NCI-H2227 treated with DMSO at 0.1 percent for 48 hours (cell line): ENCODE data around the gene HERC2.
"Not testable (repeated sequence)": the region's sequence is repeated elsewhere in the genome, so short reads cannot be mapped to it uniquely, and the experiment has no call there.

Source experiments
- DNase-seq: peaks from one replicate; lab custom pipeline; 2025; lab: John Stamatoyannopoulos, UW

HERC2 gene

GRCh38 chr15:28322129-28322588 lies at the start of gene HERC2:
TSS of gene HERC2 (minus strand) at chr15:28322179. CDS start at chr15:28321433, 746 bp downstream.
- not testable (repeated sequence) for DNase-seq

DNA sequence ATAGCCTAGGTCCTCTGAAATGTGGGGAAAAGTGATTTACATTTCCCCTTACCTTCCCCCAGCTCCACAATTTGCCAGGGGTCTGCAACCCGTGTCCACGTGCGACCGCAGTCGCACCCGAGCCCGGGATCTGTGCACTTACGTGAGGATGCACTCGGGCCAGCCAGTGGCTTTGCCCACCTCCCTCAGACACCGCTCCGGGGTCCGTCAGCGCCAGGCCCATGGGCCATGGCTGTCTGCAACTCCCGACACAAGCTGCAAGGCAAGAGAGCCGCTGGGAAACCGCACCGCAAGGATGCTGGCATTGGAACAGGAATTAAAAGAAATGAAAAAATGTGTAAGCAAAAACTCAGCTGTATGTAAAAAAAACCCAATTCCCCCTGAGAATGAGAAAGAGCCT lies 43.5 kb upstream of the HERC2 start:
- DNase-seq = not testable (repeated sequence)

GRCh38 chr15:28357984-28358383 lies 36.0 kb upstream of the HERC2 start, which contains the start of gene GOLGA6L24:
TSS of gene GOLGA6L24 (minus strand) at chr15:28358084. CDS start at chr15:28358023, 61 bp downstream.
- DNase-seq = not testable (repeated sequence)

DNA sequence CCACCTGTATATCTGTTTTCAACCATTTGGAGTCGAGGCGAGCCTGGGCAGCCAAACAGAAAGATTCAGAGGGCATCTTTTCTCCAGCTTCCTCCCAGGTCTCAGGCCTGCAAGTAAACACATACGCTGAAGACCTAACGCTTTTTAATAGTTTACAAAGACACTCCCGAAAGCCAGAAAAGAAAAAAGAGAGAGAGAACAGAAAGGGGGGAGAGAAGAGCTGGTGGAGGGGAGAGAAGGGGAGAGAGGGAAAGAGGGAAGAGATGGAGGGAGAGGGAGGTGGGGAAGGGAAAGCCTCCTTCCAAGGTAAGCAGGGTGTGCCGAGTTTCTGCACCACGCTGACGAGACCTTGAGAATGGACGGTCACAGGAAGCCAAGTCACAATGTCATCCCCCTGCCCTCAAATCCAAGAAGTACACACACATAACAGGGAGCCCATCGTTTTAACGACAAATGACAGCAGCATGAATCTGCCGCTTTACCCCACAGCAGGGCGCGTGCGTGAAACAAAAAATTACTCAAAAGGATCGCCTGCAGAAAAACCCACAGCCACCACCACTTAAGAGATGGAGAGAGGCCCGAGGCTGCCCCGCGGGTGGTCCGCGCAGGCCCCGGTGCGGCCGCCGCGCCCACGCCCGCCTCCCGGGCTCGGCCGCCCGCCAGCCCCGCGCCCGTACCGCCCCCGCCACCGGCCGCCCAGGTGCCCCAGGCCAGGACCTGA lies 461 bp downstream of the HERC2 start:
- not testable (repeated sequence) for DNase-seq

- DNase-seq = not testable (repeated sequence)
Measured at GRCh38 chr15:28319725-28320124, 2.3 kb downstream of the HERC2 start.

DNA sequence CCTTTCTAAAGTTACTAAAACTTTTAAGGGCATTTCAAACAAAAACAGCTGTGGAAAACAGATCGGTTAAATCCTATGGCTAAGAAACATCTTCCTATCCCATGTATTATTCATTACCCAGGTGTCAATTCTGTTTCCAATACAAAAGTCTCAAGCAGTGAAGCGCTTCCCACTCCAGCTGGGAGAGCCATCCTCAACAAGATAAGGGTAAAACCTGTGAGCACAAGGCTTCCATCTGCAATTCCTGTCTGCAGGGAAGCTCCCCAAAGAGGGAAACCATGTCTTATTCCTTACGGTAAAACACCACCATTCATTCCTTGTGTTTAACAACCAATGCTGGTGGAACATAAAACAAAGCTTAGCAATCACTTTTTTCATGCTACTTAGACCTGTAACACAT lies 3.2 kb downstream of the HERC2 start:
- not testable (repeated sequence) for DNase-seq

DNA sequence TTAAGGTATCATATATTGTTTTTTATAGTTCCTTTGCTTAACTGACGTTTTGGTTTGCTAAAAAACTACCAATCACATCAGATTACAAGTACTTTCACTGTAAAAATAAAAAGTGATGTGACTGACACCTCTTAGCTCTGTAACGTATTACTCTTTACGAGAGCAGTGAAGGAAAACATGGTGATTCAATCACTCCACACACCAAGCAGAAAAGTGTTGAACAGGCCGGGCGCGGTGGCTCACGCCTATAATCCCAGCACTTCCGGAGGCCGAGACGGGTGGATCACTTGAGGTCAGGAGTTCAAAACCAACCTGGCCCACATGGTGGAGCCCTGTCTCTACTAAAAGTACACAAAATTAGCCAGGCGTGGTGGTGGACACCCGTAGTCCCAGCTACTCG lies 3.9 kb downstream of the HERC2 start:
- not testable (repeated sequence) for DNase-seq

- not testable (repeated sequence) for DNase-seq
Measured at GRCh38 chr15:28316958-28317357, 5.0 kb downstream of the HERC2 start.

DNA sequence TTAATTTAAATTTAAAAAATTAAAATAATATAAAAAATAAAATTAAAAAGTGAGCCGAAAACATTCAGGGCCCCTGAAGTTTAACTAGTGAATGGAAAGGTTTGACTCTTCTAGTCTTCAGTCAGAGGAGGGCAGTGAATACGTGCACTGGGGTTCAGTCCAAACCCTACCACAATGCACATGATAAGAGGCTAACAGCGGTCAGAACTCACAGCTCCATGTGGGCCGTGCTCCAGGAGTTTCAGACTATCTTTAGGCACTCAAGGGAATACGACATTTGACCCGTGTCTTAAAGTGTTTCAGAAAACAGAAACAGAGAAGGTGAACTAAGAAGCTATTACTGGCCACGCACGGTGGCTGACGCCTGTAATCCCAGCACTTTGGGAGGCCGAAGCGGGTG lies 11.5 kb downstream of the HERC2 start:
- DNase-seq = not testable (repeated sequence)

GRCh38 chr15:28308718-28309117 lies 13.3 kb downstream of the HERC2 start:
- not testable (repeated sequence) for DNase-seq

- not testable (repeated sequence) for DNase-seq
Measured at GRCh38 chr15:28305700-28306099, 16.3 kb downstream of the HERC2 start.

DNA sequence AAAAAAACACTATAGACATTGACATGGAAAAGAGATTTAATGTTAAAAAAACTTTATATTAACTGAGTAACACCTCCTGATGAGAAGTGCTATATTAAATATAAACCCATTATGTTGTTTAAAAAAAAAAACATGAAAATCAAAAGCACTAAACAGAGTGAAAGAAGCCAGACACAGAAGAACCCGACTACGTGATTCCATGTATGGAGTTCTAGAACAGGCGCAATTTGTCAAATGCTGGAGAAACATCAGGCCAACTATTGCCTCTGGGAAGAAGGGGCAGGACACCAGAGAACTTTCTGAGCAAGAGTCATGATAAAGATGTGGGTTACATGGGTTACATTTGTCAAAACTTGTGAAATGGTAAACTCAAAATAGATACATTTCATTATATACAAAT lies 24.5 kb downstream of the HERC2 start:
- DNase-seq = not testable (repeated sequence)

DNA sequence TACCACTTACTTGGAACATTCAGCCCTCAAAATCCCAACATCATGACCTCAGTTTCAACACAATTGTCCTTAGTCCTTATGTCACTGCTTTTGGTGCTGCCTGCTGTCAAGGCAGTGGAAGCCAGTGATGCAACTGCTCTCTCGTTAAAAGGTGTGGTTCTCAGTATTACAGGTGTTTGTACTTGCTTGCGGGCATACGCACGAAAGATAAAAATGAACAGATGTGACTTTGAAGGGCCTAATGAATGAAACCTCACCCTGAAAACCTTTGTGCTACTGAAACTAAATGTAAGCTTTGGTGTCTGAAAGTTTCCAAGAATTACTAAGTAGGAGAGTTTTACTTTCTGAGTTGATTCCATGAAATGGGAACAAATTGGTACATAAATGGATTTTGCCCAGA lies 25.2 kb downstream of the HERC2 start:
- not testable (repeated sequence) for DNase-seq

DNA sequence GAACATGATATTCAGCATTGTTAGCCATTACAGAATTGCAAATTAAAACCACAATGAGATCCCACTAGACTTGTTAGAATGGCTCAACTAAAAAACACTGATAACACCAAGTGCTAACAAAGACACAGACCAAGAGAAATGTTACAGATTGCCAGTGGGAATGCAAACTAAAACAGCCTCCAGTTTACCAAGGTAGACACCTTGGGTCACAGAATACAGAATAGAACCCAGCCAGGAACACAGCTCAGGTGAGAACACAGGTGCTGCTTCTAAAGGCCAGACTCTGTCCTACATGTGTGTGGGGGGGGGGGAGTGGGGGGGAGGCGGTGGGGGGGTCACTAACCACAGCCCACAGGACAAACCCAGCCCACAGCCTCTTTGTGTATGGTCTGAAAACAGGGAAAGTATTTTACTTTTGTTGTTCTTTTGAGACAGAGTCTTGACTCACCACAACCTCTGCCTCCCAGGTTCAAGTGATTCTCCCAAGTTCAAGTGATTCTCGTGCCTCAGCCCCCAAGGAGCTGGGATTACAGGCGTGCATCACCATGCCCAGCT lies 26.9 kb downstream of the HERC2 start:
- DNase-seq = not testable (repeated sequence)

DNA sequence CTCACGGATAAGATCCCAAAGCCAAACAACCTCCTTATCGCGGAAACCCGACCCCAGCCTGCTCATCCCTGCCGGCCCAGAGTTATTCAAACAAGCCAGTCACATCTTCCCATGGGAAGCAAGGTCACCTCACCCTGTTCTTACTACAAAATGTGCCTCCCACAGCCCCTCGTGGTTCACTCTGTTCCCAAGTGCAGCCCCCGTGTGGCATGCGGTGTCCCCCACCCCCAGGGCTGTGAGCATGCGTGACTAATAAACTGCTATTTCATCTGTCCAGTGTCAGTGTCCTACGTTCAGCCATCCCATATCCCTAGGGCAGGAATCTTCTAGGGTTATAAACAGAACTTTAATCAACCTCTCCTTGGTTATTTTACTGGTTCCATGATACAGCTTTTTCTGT lies 27.4 kb downstream of the HERC2 start:
- not testable (repeated sequence) for DNase-seq

DNA sequence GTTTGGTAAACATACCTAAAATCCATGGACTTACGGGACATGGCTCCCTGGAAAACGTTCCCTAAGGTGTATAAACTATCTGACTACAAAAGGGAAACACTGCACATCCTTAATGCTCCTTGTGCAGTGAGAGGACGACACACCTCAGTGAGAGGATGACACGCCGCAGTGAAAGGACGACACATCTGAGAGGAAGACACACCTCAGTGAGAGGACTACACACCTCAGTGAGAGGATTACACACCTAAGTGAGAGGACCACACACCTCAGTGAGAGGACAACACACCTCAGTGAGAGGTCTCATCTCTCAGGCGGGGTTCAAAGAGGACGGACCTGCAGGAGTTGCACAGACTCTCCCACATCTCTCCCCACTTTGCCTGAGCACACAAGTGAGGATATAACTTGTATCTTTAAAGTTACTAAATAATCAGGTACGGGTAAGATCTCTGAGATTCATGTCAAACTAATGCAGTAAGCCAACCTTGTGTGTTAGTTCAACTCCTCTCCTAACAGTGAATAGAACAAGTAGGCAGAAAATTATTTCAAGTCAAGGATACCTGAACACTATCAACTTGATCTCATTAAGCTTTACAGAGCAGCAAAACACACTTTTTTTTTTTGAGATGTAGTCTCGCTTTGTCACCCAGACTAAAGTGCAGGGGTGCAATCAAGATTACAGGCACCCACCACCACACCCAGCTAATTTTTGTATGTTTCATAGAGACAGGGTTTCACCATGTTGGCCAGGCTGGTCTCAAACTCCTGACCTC lies 32.1 kb downstream of the HERC2 start:
- DNase-seq = no peak

- DNase-seq = not testable (repeated sequence)
Measured at GRCh38 chr15:28288830-28289693, 32.9 kb downstream of the HERC2 start.

- not testable (repeated sequence) for DNase-seq
Measured at GRCh38 chr15:28286659-28287058, 35.3 kb downstream of the HERC2 start.

DNA sequence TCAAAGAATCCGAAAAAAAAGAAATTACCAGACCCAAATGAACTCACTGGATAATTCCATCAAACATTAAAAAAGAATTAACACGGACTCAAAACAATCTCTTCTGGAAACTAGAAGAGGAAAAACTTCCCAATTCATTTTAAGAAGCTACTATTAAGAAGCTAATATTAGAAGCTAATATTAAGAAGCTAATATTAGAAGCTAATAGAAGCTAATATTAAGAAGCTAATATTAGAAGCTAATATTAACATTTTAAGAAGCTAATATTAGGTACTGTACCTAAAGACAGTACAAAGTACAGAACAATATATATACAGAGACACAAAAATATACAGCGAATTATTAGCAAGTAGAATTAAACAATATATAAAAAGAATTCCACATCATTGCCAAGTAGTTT lies 35.9 kb downstream of the HERC2 start:
- no peak for DNase-seq

GRCh38 chr15:28281876-28282275 lies 40.1 kb downstream of the HERC2 start:
- DNase-seq = no peak

DNA sequence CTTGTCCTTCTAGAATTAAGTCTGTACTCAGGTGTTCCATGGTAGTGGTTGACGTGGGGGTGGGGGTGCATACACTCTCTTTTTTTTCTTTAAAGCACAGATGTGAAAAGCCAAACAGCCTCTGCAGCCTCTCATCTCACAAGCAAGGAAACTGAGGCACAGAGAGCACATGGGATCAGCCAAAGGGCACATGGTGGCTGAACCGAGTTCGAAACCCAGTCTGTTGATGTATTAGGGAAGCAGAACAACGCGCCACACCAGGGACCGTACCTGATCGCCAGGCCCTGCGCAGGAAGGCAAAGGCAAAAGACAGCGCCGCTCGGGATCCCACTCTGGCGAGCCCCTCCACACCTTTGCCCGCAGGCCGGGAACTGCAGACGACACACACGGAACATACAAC lies 47.3 kb downstream of the HERC2 start:
- DNase-seq = no peak
